Measurements from ENCODE around the gene NEDD9.

DNA sequence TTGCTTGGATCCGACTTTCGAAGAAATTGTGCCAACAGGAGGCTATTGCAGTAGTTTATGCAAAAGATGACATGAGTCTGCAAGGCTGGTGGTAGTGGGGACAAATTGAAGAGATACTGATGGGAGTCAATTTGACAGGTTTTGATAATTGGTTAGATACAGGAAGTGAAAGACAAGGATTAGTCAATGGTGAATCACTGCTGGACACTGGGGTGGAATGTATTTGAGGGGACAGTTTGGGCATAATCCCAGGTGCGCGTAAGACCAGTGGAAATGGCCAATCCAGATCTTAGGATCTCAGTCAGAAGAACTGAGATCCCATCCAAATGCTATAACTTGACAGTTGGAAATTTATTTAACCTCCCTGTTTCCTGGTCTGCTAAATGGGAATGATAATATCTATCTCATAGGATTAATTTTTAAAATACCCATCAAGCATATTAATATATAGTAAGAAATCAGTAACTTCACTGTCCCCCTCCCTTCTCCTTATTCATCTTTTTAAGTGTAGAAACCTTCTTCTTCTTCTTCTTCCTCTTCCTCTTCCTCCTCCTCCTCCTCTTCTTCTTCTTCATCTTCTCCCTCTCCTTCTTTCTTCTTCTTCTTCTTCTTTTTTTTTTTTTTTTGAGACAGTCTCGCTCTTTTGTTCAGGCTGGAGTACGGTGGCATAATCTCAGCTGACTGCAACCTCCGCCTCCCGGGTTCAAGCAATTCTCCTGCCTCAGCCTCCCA, 90.0 kb downstream of the NEDD9 start:
- TF ChIP-seq CTCF (IDR thresholded peaks at IDR 0.05): no peak
- TF ChIP-seq POLR2A (IDR thresholded peaks at IDR 0.05): no peak

All from uterus (tissue), 2 donors.